GM18526 (cell line): Measurements from ENCODE around the gene RELL1.

ENCODE experiments used
- POLR2A ChIP-seq: IDR thresholded peaks from 3 replicates; pipeline ENCODE4 v1.6.1; 2011; ENCODE audit not compliant: insufficient read length; ENCODE audit errors: extremely low read depth

The RELL1 gene

GRCh38 chr4:37686373-37687193, at the start of gene RELL1:
Gene RELL1, minus strand, starts transcription at chr4:37686376. Its CDS starts 89 bp downstream, at chr4:37686287.
- no peak for TF ChIP-seq POLR2A

- no peak for TF ChIP-seq POLR2A
Measured at GRCh38 chr4:37735578-37735977, 49.4 kb upstream of the RELL1 start.

GRCh38 chr4:37734989-37735388, 48.8 kb upstream of the RELL1 start:
- TF ChIP-seq POLR2A = no peak

GRCh38 chr4:37733240-37733867, 47.2 kb upstream of the RELL1 start:
- no peak for TF ChIP-seq POLR2A

- TF ChIP-seq POLR2A = no peak
Measured at GRCh38 chr4:37732526-37733186, 46.5 kb upstream of the RELL1 start.

GRCh38 chr4:37729649-37730004, 43.5 kb upstream of the RELL1 start:
- TF ChIP-seq POLR2A = no peak

- no peak for TF ChIP-seq POLR2A
Measured at GRCh38 chr4:37728064-37728463, 41.9 kb upstream of the RELL1 start.

- no peak for TF ChIP-seq POLR2A
Measured at GRCh38 chr4:37727635-37728034, 41.5 kb upstream of the RELL1 start.

GRCh38 chr4:37726666-37727065, 40.5 kb upstream of the RELL1 start:
- TF ChIP-seq POLR2A = no peak

GRCh38 chr4:37725718-37726117, 39.5 kb upstream of the RELL1 start:
- no peak for TF ChIP-seq POLR2A

- no peak for TF ChIP-seq POLR2A
Measured at GRCh38 chr4:37723067-37723466, 36.9 kb upstream of the RELL1 start.

- no peak for TF ChIP-seq POLR2A
Measured at GRCh38 chr4:37721995-37722638, 35.9 kb upstream of the RELL1 start.

- no peak for TF ChIP-seq POLR2A
Measured at GRCh38 chr4:37719021-37719420, 32.8 kb upstream of the RELL1 start.

GRCh38 chr4:37717576-37717975, 31.4 kb upstream of the RELL1 start:
- TF ChIP-seq POLR2A = no peak

- no peak for TF ChIP-seq POLR2A
Measured at GRCh38 chr4:37715889-37716402, 29.8 kb upstream of the RELL1 start.
